Measurements from ENCODE around the gene CTSK. TPM values are rescaled to one million over a fixed set of nuclear protein-coding genes. Genes with fewer than 3 reads are reported as not detected.

Gene CTSK
- total RNA-seq, 1 experiment from 2014 or later = 4.7 TPM

- Histone ChIP-seq H3K4me2 (no peak overlapping the region), H3K4me3 (no peak overlapping the region), H2AFZ (no peak overlapping the region), H4K20me1 (ENCODE audit: insufficient read depth) (no peaks in the 10 kb centered on the region), H3K27ac (no peak overlapping the region), H3K79me2 (ENCODE audit: low read depth) (no peaks in the 10 kb centered on the region), H3F3A (ENCODE audit: insufficient read depth, low read depth) (no peaks in the 10 kb centered on the region), H3K36me3 (ENCODE audit: low read depth) (no peaks in the 10 kb centered on the region), H3K9me2 (ENCODE audit: insufficient read depth) (no peaks in the 10 kb centered on the region), H3K27me3 (ENCODE audit: insufficient read depth, low read depth) (no peaks in the 10 kb centered on the region), H3K9me3 (ENCODE audit: insufficient read depth, low read depth) (no peaks in the 10 kb centered on the region), H3K4me1 (replicated peaks; ENCODE audit: insufficient read depth) (no peaks in the 10 kb centered on the region)
- ChIA-PET CTCF (no interaction called here), POLR2A (ENCODE audit: unreplicated experiment) (interaction anchor here (0.5 kb wide), 1 partner anchor 108 kb away, joined by 4 read pairs; no protein-coding TSS in a partner anchor)
- TF ChIP-seq EZH2 (IDR thresholded peaks at IDR 0.05; ENCODE audit: low read depth) (no peak), CTCF (conservative IDR thresholded peaks at IDR 0.05) (no peak)
- BruUV-seq (replicated peaks) = no TSS peak
- intact Hi-C loops (cut with micrococcal nuclease; ENCODE audit: unreplicated experiment) = no loop called here
- DNase-seq = no peak
Observed at GRCh38 chr1:150749720-150750311, 58.2 kb downstream of the CTSK start.

GRCh38 chr1:150748878-150749719 is 59.0 kb downstream of the CTSK start:
- no peak for DNase-seq
- no peak overlapping the region for H3K27ac ChIP-seq
- POLR2A ChIA-PET (ENCODE audit: unreplicated experiment) = interaction anchor here (0.5 kb wide), 1 partner anchor 107 kb away, joined by 4 read pairs; no protein-coding TSS in a partner anchor
- H3K9me2 ChIP-seq (ENCODE audit: insufficient read depth) = no peaks in the 10 kb centered on the region
- H3K9me3 ChIP-seq (ENCODE audit: insufficient read depth, low read depth) = no peaks in the 10 kb centered on the region
- intact Hi-C loops (cut with micrococcal nuclease; ENCODE audit: unreplicated experiment) = no loop called here
- H3K27me3 ChIP-seq (ENCODE audit: insufficient read depth, low read depth) = no peaks in the 10 kb centered on the region
- H4K20me1 ChIP-seq (ENCODE audit: insufficient read depth) = no peaks in the 10 kb centered on the region
- H3K79me2 ChIP-seq (ENCODE audit: low read depth) = no peaks in the 10 kb centered on the region
- no TSS peak for BruUV-seq (replicated peaks)
- TF ChIP-seq EZH2 (IDR thresholded peaks at IDR 0.05; ENCODE audit: low read depth) (no peak), CTCF (conservative IDR thresholded peaks at IDR 0.05) (no peak)
- H2AFZ ChIP-seq = no peak overlapping the region
- no peaks in the 10 kb centered on the region for H3F3A ChIP-seq (ENCODE audit: insufficient read depth, low read depth)
- CTCF ChIA-PET = no interaction called here
- H3K4me3 ChIP-seq = no peak overlapping the region
- H3K4me1 ChIP-seq (replicated peaks; ENCODE audit: insufficient read depth) = no peaks in the 10 kb centered on the region
- no peaks in the 10 kb centered on the region for H3K36me3 ChIP-seq (ENCODE audit: low read depth)
- H3K4me2 ChIP-seq = no peak overlapping the region

Other genes with a start within 250 kb of the CTSK start
- 145 and 178 TPM in 2 replicates for gene MCL1, start 228.7 kb downstream of the CTSK start, total RNA-seq (2021)
- gene ENSA, start 178.6 kb downstream of the CTSK start, total RNA-seq (2021) = 229 and 263 TPM in 2 replicates
- gene GOLPH3L, start 111.1 kb downstream of the CTSK start, total RNA-seq (2021) = 36.5 and 52.7 TPM in 2 replicates
- gene HORMAD1, start 87.4 kb downstream of the CTSK start, total RNA-seq (2021) = not detected in 2 replicates
- 6.3 and 7.2 TPM in 2 replicates for gene CTSS, start 42.5 kb downstream of the CTSK start, total RNA-seq (2021)
- 30.3 and 35.1 TPM in 2 replicates for gene ARNT, start 68.3 kb upstream of the CTSK start, total RNA-seq (2021)
- not detected in 2 replicates for gene CTXND2, start 78.9 kb upstream of the CTSK start, total RNA-seq (2021)
- gene SETDB1, start 118.1 kb upstream of the CTSK start, total RNA-seq (2021) = 45.6 and 51.1 TPM in 2 replicates
- gene CERS2, start 166.6 kb upstream of the CTSK start, total RNA-seq (2021) = 113 TPM in 2 replicates
- 10.6 and 12.9 TPM in 2 replicates for gene ANXA9, start 174.0 kb upstream of the CTSK start, total RNA-seq (2021)
- 15.6 and 17.6 TPM in 2 replicates for gene MINDY1, start 198.6 kb upstream of the CTSK start, total RNA-seq (2021)
- 26.6 and 30.7 TPM in 2 replicates for gene PRUNE1, start 200.2 kb upstream of the CTSK start, total RNA-seq (2021)
- 3.0 and 3.6 TPM in 2 replicates for gene BNIPL, start 228.3 kb upstream of the CTSK start, total RNA-seq (2021)
- gene C1orf56, start 239.5 kb upstream of the CTSK start, total RNA-seq (2021) = 1.8 and 2.3 TPM in 2 replicates